Gastroesophageal sphincter (tissue), 4 donors: ENCODE measurements around the gene HOXA10. TPM values are rescaled to one million over a fixed set of nuclear protein-coding genes. Genes with fewer than 3 reads are reported as not detected.

Experiments used
- ATAC-seq: fragments of 150-250 bp; one replicate; pipeline ENCODE4 v1.9.1; 2016; ENCODE audit warnings: mild to moderate bottlenecking, moderate library complexity
- H3K27ac ChIP-seq, 4 donors: fragments of 200-600 bp; sonication (generic) in 3 of 4; 1 replicate in 3 of 4; 2 replicates in 1 of 4; pipeline ENCODE4 v1.5.1; 2016 to 2019
- H3K27me3 ChIP-seq: fragments of 200-600 bp; sonication (generic); one replicate; pipeline ENCODE4 v1.5.1; 2019
- H3K36me3 ChIP-seq, 2 donors: fragments of 200-600 bp; sonication (generic); one replicate each; pipeline ENCODE4 v1.5.1; 2019; ENCODE audit warnings: control low read depth in 1 of 2
- H3K4me1 ChIP-seq, 3 donors: fragments of 200-600 bp; sonication (generic); 1 replicate in 2 of 3; 2 replicates in 1 of 3; pipeline ENCODE4 v1.5.1; 2016 to 2019; ENCODE audit warnings: control low read depth in 2 of 3
- H3K4me3 ChIP-seq, 2 donors: fragments of 200-600 bp; sonication (generic); one replicate each; pipeline ENCODE4 v1.5.1; 2019; ENCODE audit warnings: mild to moderate bottlenecking in 1 of 2, moderate library complexity in 1 of 2
- H3K9me3 ChIP-seq, 3 donors: fragments of 200-600 bp; sonication (generic); one replicate each; pipeline ENCODE4 v1.5.1; 2017 to 2019; ENCODE audit warnings: control low read depth in 2 of 3
- CTCF ChIP-seq, 4 experiments: fragments of 200-600 bp in 2 of 4; fragments of 450-650 bp in 2 of 4; sonication (generic) in 1 of 4; IDR thresholded peaks; one replicate each; pipeline ENCODE4 v1.5.1; 2017 to 2019; ENCODE audit warnings: antibody characterized with exemption in 4 of 4, mild to moderate bottlenecking in 2 of 4, moderate library complexity in 2 of 4
- EP300 ChIP-seq: sonication (generic); formaldehyde crosslinking; IDR thresholded peaks from one replicate; pipeline ENCODE4 v1.6.1; 2017; ENCODE audit warnings: antibody characterized with exemption, mild to moderate bottlenecking
- POLR2A ChIP-seq, 2 donors: fragments of 450-650 bp; IDR thresholded peaks; one replicate each; pipeline ENCODE4 v1.6.1; 2017; ENCODE audit warnings: antibody characterized with exemption in 2 of 2, mild to moderate bottlenecking in 2 of 2, moderate library complexity in 1 of 2
- POLR2AphosphoS5 ChIP-seq: sonication (generic); formaldehyde crosslinking; IDR thresholded peaks from one replicate; pipeline ENCODE4 v1.6.1; 2017; ENCODE audit warnings: antibody characterized with exemption
- whole genome bisulfite sequencing, 2 donors: methylation state at CpG; one replicate each; pipeline ENCODE4 v1.1.5; 2018; ENCODE audit warnings: low coverage in 1 of 2; 5-methylcytosine and 5-hydroxymethylcytosine counted together
- total RNA-seq, 4 donors: library from RNA; depleted of rRNA; stranded (reverse); fragments of >200 nt; gene quantifications; one replicate each; pipeline ENCODE4 v1.1.0, GENCODE V29; 2016

The HOXA10 gene
- total RNA-seq, 4 donors from 2014 or later = 0.67 TPM; not detected in 3

GRCh38 chr7:27177795-27178320, 3.7 kb upstream of the HOXA10 start:
- ATAC-seq = no peak
- Histone ChIP-seq H3K4me1 (peaks cover 0 to 31% (median 16%) of the 10 kb centered on the region in 3 donors), H3K27ac (no peak overlapping the region), H3K36me3 (no peaks in the 10 kb centered on the region), H3K9me3 (no peaks in the 10 kb centered on the region), H3K4me3 (no peak overlapping the region), H3K27me3 (peaks cover 100% of the 10 kb centered on the region)
- no peak for TF ChIP-seq EP300
- no peak for TF ChIP-seq CTCF (IDR thresholded peaks at IDR 0.05)
- no peak for TF ChIP-seq POLR2A (IDR thresholded peaks at IDR 0.05)
- no peak for TF ChIP-seq POLR2AphosphoS5
- WGBS, 2 donors = 92 to 100% methylated on average over 4 to 5 of the region's 5 CpGs

GRCh38 chr7:27176962-27177794, 3.1 kb upstream of the HOXA10 start:
- peaks cover 0 to 36% (median 18%) of the 10 kb centered on the region in 3 donors for H3K4me1 ChIP-seq
- no peak overlapping the region for H3K4me3 ChIP-seq
- WGBS, 2 donors = 82 to 85% methylated on average over 10 to 15 of the region's 22 CpGs
- H3K27me3 ChIP-seq = peaks cover 100% of the 10 kb centered on the region
- no peak for ATAC-seq
- H3K27ac ChIP-seq = no peak overlapping the region
- no peaks in the 10 kb centered on the region for H3K9me3 ChIP-seq
- TF ChIP-seq POLR2A (IDR thresholded peaks at IDR 0.05) = no peak
- no peak for TF ChIP-seq EP300
- TF ChIP-seq POLR2AphosphoS5 = no peak
- no peak for TF ChIP-seq CTCF (IDR thresholded peaks at IDR 0.05)
- H3K36me3 ChIP-seq = no peaks in the 10 kb centered on the region

GRCh38 chr7:27176524-27176845, 2.4 kb upstream of the HOXA10 start:
- TF ChIP-seq POLR2A (IDR thresholded peaks at IDR 0.05) (no peak), EP300 (no peak), CTCF (IDR thresholded peaks at IDR 0.05) (no peak), POLR2AphosphoS5 (no peak)
- Histone ChIP-seq H3K27me3 (peaks cover 100% of the 10 kb centered on the region), H3K4me1 (peaks cover 0 to 36% (median 18%) of the 10 kb centered on the region in 3 donors), H3K36me3 (no peaks in the 10 kb centered on the region), H3K9me3 (no peaks in the 10 kb centered on the region), H3K27ac (no peak overlapping the region), H3K4me3 (no peak overlapping the region)
- no peak for ATAC-seq
- 80 to 100% methylated on average over 1 of the region's 3 CpGs for WGBS, 2 donors

- peaks cover 100% of the 10 kb centered on the region for H3K27me3 ChIP-seq
- no peaks in the 10 kb centered on the region for H3K9me3 ChIP-seq
- WGBS, 2 donors = 82 to 89% methylated on average over 3 to 4 of the region's 40 CpGs
- H3K27ac ChIP-seq = no peak overlapping the region
- H3K4me1 ChIP-seq = peaks cover 0 to 36% (median 18%) of the 10 kb centered on the region in 3 donors
- H3K36me3 ChIP-seq = no peaks in the 10 kb centered on the region
- ATAC-seq = no peak
- H3K4me3 ChIP-seq = no peak overlapping the region
- no peak for TF ChIP-seq CTCF (IDR thresholded peaks at IDR 0.05)
- TF ChIP-seq POLR2A (IDR thresholded peaks at IDR 0.05) = no peak
- TF ChIP-seq EP300 = no peak
Measured at GRCh38 chr7:27175626-27176523, 1.8 kb upstream of the HOXA10 start.
